MV-4-11 (cell line): ENCODE measurements around the gene TUBGCP4.

Experiments
- DNase-seq: peaks from one replicate; lab custom pipeline; 2025; lab: John Stamatoyannopoulos, UW

The TUBGCP4 gene

DNA sequence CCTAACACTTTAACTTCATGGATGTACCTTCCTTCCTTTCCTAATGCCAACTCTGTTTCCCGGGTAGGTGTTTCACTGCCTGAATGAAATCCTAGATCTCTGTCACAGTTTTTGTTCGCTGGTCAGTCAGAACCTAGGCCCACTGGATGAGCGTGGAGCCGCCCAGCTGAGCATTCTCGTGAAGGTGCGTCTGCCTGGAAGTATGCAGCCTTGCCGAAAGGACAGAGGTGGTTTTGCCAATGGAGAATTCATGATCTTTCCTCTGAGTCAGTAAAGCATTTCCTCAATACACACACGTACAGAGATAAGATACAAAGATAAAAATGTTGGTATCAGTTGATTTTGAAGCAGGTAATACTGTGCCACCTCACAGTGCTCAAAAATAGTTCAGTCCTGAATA, 32.7 kb downstream of the TUBGCP4 start:
- DNase-seq: no peak

DNA sequence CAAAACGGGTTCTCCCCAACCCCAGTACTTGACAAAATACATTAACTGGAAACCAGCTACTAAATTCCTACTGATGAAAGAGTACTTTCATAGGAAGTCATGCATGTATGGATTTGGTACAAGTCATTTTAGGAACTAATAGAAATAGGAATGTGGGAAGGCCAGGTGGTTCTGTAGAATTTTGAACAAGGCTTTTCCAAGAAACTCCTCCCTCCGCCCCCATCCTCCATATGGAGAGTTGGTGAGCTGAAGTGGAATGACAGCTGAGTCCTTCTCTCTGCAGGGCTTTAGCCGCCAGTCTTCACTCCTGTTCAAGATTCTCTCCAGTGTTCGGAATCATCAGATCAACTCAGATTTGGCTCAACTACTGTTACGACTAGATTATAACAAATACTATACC, 33.2 kb downstream of the TUBGCP4 start:
- no peak for DNase-seq

DNA sequence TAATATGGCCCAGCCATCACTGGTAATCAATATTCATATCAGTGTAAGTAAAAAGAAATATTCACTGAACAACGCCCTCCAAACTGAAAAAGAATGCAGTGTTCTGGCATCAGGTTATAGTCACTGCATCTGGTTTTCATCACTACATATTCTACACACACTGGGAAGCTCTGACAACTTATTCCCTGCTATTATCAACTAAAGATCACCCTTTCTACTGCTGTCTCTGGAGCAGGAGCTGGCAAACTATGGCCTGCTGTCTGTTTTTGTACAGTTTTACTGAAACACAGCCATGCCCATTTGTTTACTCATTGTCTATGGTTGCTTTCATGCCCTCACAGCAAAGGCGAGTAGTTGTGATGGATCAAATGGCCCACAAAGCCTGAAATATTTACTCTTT, 35.3 kb downstream of the TUBGCP4 start:
- DNase-seq: no peak

DNA sequence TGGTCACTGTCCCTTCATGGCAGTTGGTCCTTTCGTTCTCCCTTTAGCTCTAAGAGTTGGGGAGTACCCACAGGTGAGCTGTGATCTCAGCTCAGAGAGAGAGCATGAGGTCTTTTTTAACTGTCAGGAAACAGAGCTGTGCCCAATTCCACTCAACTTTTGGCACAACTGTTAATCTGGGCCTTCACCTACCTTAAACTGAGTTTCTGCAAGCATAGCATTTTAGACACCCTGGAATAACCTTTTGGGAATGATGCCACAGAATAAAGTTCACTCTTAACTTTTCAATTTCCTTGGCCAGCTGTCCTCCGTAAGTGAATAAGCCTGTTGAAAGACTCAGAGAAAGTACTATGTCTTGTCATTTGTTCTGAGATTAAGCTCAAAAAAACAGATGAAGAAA, 35.9 kb downstream of the TUBGCP4 start:
- no peak for DNase-seq

DNA sequence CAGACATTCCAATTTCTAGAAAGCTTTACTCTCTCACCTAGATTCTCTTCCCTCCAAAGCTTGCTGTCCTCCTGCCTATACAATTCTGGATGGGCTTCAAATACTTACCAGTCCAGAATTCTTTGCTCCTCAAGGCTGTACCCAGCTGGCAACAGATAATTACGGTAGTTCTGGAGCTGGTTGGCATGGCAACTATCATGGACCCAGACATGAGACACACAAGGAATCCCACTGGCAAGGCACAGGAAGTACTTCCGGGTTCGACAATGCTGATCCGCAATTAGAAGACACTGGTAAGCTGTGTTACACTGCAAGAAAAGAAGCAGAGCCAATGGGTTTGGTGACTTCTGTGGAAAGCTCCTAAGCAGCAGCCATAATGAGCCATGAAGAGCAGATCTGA, 37.9 kb downstream of the TUBGCP4 start:
- no peak for DNase-seq

DNA sequence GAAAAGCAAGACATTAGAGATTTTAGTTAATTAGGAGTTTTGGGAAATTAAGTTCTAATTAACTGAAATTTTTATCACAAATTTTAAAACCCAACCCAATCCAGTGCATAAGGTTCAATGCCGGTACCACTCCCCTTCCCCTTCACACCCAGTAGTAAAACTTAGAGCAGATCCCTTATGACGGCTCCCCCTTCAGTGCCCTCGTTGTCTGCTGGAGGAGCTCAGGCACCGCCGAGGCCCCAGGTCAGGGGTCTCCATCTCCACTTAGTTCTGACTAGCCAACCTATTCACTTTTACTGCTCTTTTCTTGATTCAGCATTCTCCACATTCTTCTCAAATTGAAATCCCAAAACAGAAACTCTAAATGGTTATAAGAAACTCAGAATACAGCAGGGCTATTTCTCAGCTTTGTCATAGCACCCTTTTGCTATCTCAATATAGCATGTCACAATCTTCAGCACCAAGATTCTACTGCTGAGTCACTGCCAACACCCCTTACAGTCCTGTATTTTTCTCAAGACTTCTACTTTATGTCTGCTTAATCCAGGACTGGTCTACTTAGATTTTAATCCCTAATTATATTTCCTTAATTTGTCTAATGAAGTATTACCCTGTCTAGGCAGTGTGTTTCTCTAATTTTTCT, 39.8 kb downstream of the TUBGCP4 start:
- DNase-seq: no peak

DNA sequence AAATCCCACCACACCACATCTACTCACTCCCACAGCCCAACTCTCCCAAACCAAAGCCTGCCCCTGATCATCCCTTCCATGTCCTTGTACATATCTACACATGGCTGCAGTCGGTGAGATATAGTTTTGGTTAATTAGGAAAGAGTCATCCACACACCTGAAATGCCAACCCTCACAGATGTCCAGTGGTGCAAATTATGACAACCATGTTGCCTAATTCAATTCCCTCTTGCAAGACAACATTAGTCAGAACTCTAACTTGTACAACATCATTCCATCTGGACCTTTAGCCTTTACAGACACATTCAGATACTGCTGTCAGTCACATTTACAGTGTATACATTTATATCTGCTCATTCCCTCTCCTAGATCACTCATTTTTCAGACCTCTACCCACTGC, 41.2 kb downstream of the TUBGCP4 start:
- no peak for DNase-seq

DNA sequence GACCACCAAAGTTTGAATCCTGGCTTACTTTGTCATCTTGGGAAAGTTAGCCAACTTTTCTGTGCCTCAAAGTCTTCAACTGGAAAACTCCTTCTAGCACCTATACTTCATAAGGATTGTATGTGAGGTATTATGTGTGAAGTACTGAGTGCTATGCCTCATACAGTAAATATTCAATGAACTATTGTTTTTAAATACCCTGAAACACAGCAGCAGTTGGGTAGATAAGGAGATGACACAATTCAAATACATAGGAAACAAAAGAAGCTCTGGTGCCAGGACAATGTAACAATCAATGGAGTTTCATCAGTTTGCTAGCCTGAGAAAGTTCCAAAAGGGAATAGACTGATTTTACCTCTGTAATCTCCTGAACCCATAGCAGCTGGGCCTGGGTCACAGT, 43.3 kb downstream of the TUBGCP4 start:
- peak; percentile 4 for DNase-seq

DNA sequence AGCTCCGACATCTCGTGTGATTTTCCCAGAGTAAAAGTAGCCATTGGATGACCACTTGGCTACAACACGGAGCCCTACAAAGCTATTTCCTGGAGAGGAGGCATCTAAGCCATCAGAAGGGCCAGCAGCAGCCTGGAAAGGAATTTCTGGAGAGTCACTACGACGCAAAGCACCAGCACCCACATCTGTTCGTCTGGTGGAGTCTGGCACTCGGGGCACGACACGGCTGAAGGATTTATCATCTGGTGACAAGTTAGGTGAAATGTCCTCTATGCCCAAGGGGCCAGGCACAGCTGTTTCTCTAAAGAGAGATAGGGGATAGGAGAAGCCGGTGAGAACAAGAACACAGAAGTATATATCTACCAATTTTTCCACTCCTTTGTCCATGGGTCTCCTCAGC, 49.5 kb downstream of the TUBGCP4 start:
- no peak for DNase-seq

DNA sequence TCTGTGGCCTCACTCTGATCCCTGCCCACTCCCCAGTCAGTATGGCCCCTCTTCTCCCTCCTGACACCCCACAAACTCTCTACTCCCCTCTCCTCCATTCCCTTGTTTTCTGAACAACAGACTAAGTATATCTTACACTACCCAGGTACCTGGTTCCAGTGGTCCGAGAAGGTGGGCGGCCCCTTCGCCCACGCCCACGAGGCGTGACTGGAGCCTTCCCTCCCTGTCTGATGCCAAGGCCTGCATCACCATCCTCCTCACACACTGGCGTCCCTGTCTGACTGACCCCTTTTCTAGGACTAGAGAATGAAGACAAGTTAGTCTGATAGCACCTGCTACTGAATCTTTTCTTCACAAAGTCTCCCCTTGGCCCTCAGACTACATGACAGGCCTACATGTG, 50.0 kb downstream of the TUBGCP4 start:
- no peak for DNase-seq

DNA sequence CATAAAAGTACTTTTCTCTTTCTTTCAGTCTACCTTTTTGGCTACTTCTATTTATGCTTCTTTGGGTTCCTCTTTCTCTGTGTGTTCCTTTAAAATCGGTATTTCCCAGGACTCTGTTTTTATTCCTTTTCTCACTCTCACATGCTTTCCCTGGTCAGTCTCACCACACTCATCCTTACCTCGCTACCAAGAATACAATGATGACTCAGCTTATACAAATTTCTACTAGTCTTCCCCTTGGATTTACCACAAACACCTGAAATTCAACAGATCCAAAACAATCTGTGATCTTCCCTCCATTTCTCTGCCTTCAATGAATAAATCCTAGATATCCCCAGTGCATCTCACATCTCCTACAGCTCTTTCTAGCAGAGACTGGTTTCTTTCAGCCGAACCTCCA, 52.9 kb downstream of the TUBGCP4 start:
- DNase-seq: no peak

DNA sequence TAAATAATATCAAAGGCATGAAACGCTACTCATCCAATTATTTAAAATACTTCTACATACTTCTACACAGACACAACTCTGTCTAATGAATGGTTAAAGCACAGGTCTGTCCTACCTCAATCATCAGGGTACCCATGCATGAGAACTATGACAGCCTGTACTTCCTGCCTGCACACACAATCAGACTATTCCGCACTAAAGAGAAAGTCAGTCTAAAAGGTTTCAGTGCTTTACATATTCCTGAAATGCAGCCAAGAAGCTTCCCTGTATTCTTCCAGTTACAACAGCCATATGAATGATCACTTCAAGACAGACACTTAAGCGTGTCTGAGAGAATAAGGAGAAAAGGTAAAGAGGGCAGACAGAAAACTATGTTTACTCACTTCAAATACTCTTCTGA, 58.8 kb downstream of the TUBGCP4 start:
- DNase-seq: no peak

DNA sequence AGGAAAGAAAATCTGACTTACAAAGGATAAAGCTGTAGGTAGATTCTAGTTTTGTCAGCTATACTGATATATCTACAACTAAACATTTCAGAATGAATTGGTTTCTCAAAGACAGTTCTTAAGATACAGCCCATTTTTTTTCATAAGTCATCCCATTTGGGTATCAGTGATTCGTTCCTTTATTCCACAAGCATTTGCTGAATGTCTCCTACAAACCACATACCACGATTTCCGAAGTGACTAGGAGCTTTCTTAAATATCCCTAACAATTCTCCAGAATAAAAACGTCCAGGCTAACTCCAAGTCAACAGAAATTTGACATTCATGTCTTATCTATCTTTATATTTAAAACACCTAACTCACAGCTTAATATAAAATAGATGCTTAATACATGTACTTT, 62.3 kb downstream of the TUBGCP4 start:
- no peak for DNase-seq

DNA sequence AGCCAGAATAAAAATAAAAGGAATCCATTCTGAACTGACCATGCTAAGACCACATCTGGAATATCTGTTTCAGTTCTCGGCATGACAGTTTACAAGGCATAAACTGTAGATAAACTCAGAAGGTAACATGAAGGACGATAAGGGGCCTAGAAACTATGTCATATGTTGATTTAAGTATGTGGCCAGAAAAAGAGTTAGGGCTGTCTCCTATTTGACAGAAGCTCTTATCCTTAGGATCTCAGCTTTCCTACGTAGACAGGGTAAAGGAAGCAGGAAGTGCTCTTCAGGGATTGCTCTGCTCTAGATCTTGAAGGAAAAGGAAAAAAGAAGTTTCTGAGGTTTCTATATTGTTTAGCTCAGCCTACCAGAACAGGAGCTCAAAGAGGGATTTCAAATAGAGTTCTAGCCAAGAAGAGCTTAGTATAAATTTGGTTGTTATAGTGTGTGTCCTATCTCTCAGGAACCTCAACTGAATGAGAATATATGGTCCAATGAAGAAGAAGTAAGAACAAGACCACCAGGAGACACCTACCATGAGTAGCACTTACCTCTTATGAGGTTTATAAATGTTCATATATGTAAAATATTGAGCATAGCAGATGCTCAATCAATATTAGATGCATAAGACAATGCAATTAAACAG, 62.9 kb downstream of the TUBGCP4 start:
- no peak for DNase-seq

DNA sequence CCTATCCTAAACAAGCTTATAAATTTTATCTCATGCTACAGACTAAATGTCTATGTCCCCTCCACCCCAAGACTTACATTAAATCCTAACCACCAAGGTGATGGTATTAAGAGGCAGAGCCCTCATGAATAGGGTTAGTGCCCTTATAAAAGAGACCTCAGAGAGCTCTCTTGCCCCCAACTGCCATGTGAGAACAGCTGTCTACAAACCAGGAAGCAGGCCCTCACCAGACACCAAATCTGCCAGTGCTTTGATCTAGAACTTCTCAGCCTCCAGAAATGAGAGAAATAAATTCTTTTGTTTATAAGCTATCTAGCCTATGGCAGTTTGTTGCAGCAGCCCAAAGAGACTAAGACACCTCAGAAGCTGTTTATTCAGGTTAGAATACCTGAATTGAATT, 63.5 kb downstream of the TUBGCP4 start:
- DNase-seq: no peak

DNA sequence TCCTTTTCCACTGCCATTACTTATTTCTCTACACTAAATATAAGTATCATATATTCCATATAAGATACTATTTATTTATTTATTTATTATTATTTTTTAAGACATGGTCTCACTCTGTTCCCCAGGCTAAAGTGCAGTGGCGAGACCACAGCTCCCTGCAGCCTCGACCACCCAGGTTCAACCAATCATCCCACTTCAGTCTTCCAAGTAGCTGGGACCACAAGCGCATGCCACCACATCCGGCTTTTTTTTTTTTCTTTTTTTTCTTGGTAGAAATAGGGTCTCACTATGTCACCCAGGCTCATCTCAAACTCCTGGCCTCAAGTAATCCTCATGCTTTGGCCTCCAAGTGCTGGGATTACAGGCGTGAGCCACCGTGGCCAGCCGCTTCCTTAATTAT, 65.5 kb downstream of the TUBGCP4 start:
- peak; percentile 23 for DNase-seq

DNA sequence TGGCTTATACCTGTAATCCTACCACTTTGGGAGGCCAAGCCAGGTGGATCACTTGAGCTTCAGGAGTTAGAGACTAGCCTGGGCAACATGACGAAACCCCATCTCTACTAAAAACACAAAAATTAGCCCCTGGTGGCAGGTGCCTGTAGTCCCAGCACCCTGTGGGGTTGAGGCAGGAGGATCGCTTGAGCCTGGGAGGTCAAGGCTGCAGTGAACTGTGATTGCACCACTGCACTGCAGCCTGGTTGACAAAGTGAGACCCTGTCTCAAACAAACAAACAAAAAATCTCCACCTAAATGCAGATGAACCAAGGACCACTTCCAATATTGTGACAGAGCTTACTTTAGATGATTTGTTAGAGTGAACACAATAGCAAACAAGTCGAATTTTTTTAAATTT, 68.4 kb downstream of the TUBGCP4 start:
- DNase-seq: no peak

DNA sequence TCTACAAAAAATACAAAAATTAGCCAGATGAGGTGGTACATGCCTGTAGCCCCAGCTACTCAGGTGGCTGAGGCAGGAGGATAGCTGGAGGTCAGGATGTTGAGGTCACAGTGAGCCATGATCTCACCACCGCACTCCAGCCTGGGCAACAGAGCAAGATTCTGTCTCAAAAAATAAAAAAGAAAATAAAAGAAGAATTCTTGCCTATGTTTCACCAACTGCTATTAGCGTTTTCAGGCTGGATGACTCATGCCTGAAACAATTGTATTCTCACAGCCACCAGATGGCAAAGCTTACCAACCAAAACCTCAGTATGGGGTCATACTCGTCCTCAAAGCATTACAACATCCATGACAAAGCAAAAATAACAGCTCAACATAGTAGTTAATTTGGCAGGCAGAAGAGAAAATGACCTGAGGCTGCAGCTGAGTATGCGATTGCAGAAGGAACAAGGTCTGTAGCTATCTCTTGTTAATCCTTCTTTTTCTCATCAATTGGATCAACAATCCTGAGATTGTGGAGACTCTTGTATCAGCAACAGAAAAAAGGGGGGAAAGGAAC, 69.9 kb downstream of the TUBGCP4 start:
- peak; percentile 96 for DNase-seq

DNA sequence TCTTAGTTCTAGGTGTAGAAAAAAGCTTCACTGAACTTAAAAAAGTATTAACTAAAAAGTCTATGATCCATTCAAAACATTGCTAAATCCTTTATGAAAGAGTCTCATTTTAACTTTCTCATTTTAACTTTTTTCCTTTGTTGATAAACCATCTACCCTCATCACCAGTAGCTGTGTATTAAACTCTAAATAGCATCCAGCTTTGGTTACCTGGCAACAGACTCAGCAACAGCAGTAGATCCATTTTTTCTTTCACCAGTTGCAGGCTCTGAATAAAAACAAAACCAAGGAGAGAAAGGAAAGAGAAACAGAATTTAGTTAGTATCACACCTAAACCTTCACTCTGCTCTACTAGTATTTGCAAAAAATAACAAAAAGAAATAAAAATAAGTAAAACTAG, 70.4 kb downstream of the TUBGCP4 start:
- DNase-seq: no peak

DNA sequence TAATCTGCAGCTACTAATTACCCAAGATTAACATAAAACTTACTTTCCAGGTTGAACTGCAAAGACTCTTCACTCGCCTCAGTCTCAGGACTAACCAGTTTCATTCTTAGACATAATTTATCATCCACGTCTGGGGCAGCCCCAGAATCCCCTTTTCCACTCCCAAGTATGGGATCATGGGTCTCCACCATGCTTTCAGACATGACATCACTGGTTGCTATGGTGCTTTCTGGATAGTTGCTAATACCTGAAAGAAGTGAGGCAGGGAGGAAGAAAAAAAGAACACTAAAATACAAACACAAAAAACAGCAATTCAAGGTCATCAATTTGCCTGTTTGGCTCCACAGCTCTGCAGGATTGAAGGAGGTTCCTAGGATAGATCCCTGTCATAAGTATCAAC, 75.4 kb downstream of the TUBGCP4 start:
- DNase-seq: no peak

DNA sequence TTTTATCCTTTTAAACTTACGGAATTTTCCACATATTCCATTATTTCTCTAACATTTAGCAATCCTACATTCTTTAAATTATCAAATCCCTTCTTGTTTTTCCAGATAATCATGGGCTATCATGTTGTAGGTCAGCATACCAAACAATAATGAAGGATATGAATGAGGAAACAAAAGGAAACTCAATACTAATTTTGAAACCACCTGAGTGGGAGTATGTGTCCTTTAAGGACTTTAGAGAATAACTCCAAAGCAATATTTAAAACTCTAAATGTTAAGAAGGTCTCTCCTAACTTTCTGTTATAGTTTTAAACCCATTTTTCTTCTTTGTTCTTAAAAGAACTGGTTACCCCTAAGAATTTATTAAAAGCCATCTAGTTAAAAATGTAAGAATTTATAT, 79.1 kb downstream of the TUBGCP4 start:
- DNase-seq: no peak
